PC-9 (cell line): ENCODE data around the gene ERVK3-1.

Experiments
- EZH2 ChIP-seq: fragments of 200-600 bp; sonication (generic); IDR thresholded peaks from 2 replicates; pipeline ENCODE4 v1.8.0; 2017; ENCODE audit warnings: antibody characterized with exemption, low read depth
- TF ChIP-seq, protein P1 (sequence below): fragments of 200-600 bp; sonication (generic); conservative IDR thresholded peaks from 2 replicates; pipeline ENCODE4 v1.6.1; 2017; ENCODE audit warnings: mixed run types, antibody characterized with exemption, mild to moderate bottlenecking, moderate library complexity

DNA sequence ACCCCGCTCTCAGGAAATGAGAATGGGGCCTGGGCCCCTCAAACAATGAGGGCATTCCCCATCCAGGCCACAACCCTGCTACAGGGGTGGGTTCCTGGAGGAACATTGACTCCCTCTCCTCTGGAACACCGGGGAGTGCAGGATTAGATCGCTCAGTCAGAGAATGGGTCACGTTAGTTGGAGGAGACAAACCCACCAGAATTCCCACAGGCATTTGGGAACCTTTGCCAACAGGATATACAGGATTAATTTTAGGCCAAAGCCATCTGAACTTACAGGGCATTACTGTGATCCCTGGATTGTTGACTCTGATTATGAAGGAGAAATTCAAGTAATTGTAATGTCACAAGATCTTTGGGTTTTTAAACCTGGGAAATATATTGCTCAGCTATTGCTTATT, 2.6 kb downstream of the ERVK3-1 start:
- TF ChIP-seq, protein P1, sequence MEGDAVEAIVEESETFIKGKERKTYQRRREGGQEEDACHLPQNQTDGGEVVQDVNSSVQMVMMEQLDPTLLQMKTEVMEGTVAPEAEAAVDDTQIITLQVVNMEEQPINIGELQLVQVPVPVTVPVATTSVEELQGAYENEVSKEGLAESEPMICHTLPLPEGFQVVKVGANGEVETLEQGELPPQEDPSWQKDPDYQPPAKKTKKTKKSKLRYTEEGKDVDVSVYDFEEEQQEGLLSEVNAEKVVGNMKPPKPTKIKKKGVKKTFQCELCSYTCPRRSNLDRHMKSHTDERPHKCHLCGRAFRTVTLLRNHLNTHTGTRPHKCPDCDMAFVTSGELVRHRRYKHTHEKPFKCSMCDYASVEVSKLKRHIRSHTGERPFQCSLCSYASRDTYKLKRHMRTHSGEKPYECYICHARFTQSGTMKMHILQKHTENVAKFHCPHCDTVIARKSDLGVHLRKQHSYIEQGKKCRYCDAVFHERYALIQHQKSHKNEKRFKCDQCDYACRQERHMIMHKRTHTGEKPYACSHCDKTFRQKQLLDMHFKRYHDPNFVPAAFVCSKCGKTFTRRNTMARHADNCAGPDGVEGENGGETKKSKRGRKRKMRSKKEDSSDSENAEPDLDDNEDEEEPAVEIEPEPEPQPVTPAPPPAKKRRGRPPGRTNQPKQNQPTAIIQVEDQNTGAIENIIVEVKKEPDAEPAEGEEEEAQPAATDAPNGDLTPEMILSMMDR, result no peak
- TF ChIP-seq EZH2, result no peak
